Body of pancreas (tissue), 4 donors: ENCODE results near the gene SHC1. TPM values are rescaled to one million over a fixed set of nuclear protein-coding genes. Genes with fewer than 3 reads are reported as not detected.
A peak's percentile ranks its signal among the peaks of the same experiment; 100 is the strongest.

Experiments
- ATAC-seq: fragments of 150-250 bp; one replicate; pipeline ENCODE4 v1.9.1; 2016
- DNase-seq, 4 donors: peaks; one replicate each; pipeline ENCODE4 v3.0.0-alpha.2; 2019
- H3K27ac ChIP-seq, 4 donors: fragments of 200-600 bp; sonication (generic); 1 replicate in 3 of 4; 2 replicates in 1 of 4; pipeline versions ENCODE4 v1.5.1 to v1.6.1; 2016 to 2019; ENCODE audit warnings: mild to moderate bottlenecking in 1 of 4, mixed read lengths in 1 of 4, moderate library complexity in 1 of 4
- H3K27me3 ChIP-seq, 2 donors: fragments of 200-600 bp; sonication (generic); one replicate each; pipeline ENCODE4 v1.6.0; 2016; ENCODE audit warnings: mild to moderate bottlenecking in 1 of 2
- H3K36me3 ChIP-seq, 2 donors: fragments of 200-600 bp; sonication (generic); replicated peaks in 1 of 2; 2 replicates each; pipeline ENCODE4 v1.5.1; 2016; ENCODE audit warnings: low read depth in 2 of 2; ENCODE audit not compliant: insufficient read depth in 1 of 2
- H3K4me1 ChIP-seq: fragments of 200-600 bp; sonication (generic); one replicate; pipeline ENCODE4 v1.6.0; 2016
- H3K4me3 ChIP-seq, 2 donors: fragments of 200-600 bp; sonication (generic); 1 replicate in 1 of 2; 2 replicates in 1 of 2; pipeline ENCODE4 v1.5.1; 2016 to 2019
- H3K9me3 ChIP-seq, 3 donors: fragments of 200-600 bp; sonication (generic); 1 replicate in 2 of 3; 2 replicates in 1 of 3; pipeline ENCODE4 v1.5.1; 2016
- POLR2A ChIP-seq, 3 donors: fragments of 450-650 bp; IDR thresholded peaks; one replicate each; pipeline ENCODE4 v1.6.1; 2016; ENCODE audit warnings: antibody characterized with exemption in 3 of 3, mild to moderate bottlenecking in 2 of 3
- WGBS, 2 donors: methylation state at CpG; one replicate each; pipeline ENCODE4 v1.1.5; 2017; 5-methylcytosine and 5-hydroxymethylcytosine counted together
- intact Hi-C: fragments of 100-400 bp; cut with DNase I; formaldehyde crosslinking; loops from one replicate; pipeline ENCODE4 v1.15.1; 2023
- total RNA-seq, 2 donors: library from RNA; depleted of rRNA; stranded (reverse); fragments of >200 nt; gene quantifications; one replicate each; pipeline ENCODE4 v1.1.0, GENCODE V29; 2016
- TF ChIP-seq, protein P1 (sequence below), 7 experiments: fragments of 450-650 bp in 4 of 7; fragments of 200-600 bp in 3 of 7; sonication (generic) in 3 of 7; IDR thresholded peaks; one replicate each; pipeline ENCODE4 v1.5.1; 2016 to 2019; ENCODE audit warnings: antibody characterized with exemption in 7 of 7

Gene SHC1
- total RNA-seq, 2 donors from 2014 or later: 38.1 to 45.5 TPM

DNA sequence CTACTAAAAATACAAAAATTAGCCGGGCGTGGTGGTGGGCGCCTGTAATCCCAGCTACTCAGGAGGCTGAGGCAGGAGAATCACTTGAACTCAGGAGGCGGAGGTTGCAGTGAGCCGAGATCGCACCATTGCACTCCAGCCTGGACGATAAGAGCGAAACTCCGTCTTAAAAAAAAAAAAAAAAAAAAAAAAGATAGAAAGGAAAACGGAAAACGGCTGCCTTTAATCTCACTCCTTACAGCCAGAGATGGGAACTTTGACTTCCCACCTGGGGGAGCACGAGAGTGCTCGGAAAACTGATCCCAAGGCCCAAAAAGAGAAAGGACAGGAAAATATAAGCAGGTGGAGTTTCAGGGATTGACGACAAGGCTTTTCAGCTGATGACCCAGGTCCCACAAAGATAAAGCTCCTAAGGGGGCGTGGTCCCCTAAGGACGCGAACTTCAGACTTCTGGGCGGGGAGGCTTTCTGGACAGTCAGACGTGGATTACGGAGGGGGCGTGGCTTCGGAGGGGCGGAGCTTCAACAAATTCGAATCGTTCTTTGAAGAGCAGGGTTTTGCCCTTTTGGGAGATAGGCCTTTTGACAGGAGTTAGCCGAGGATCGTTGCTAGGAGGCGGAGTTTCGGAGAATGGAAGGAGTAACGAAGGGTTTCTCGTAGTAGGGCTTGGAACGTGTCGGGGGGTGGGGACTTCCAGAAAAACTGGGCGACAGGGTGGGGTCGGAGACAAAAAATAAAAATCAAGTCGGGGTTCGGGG is 3.0 kb upstream of the SHC1 start:
- Histone ChIP-seq H3K4me1 (peaks cover 53% of the 10 kb centered on the region), H3K27ac (peak overlapping the region; percentile 96 to 99 (median 98)), H3K9me3 (no peaks in the 10 kb centered on the region), H3K27me3 (no peaks in the 10 kb centered on the region), H3K36me3 (no peaks in the 10 kb centered on the region), H3K4me3 (peak overlapping the region; percentile 15 to 67)
- 1 to 2% methylated on average over 37 of the region's 37 CpGs for WGBS, 2 donors
- peak; percentile 98 to 99 (median 98) for DNase-seq
- ATAC-seq: peak; percentile 54
- TF ChIP-seq, protein P1, sequence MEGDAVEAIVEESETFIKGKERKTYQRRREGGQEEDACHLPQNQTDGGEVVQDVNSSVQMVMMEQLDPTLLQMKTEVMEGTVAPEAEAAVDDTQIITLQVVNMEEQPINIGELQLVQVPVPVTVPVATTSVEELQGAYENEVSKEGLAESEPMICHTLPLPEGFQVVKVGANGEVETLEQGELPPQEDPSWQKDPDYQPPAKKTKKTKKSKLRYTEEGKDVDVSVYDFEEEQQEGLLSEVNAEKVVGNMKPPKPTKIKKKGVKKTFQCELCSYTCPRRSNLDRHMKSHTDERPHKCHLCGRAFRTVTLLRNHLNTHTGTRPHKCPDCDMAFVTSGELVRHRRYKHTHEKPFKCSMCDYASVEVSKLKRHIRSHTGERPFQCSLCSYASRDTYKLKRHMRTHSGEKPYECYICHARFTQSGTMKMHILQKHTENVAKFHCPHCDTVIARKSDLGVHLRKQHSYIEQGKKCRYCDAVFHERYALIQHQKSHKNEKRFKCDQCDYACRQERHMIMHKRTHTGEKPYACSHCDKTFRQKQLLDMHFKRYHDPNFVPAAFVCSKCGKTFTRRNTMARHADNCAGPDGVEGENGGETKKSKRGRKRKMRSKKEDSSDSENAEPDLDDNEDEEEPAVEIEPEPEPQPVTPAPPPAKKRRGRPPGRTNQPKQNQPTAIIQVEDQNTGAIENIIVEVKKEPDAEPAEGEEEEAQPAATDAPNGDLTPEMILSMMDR (IDR thresholded peaks at IDR 0.05): peak in 4 of 7 experiments; percentile 32 to 44 (median 40)
- TF ChIP-seq POLR2A (IDR thresholded peaks at IDR 0.05): peak in 2 of 3 donors; percentile 60 to 66
- intact Hi-C loops: no loop called here

GRCh38 chr1:154972517-154973343 is 2.2 kb upstream of the SHC1 start:
- Histone ChIP-seq H3K4me3 (no peak overlapping the region), H3K27me3 (no peaks in the 10 kb centered on the region), H3K27ac (peak overlapping the region; percentile 96 to 99 (median 98)), H3K4me1 (peaks cover 53% of the 10 kb centered on the region), H3K9me3 (no peaks in the 10 kb centered on the region), H3K36me3 (peaks cover 0 to 4% of the 10 kb centered on the region in 2 donors)
- TF ChIP-seq, protein P1 (IDR thresholded peaks at IDR 0.05): no peak
- peak in 2 of 3 donors; percentile 56 to 62 for TF ChIP-seq POLR2A (IDR thresholded peaks at IDR 0.05)
- 6 to 8% methylated on average over 18 of the region's 18 CpGs for WGBS, 2 donors
- DNase-seq: peak; percentile 68 to 86 (median 80)
- ATAC-seq: peak; percentile 13
- intact Hi-C loops: no loop called here

GRCh38 chr1:154972213-154972516 is 1.6 kb upstream of the SHC1 start:
- H3K9me3 ChIP-seq: no peaks in the 10 kb centered on the region
- peak overlapping the region; percentile 96 to 99 (median 98) for H3K27ac ChIP-seq
- peak in 1 of 4 donors; percentile 30 for DNase-seq
- H3K4me1 ChIP-seq: peaks cover 53% of the 10 kb centered on the region
- H3K27me3 ChIP-seq: no peaks in the 10 kb centered on the region
- no peak overlapping the region for H3K4me3 ChIP-seq
- ATAC-seq: no peak
- WGBS, 2 donors: 43 to 61% methylated on average over 3 of the region's 3 CpGs
- TF ChIP-seq, protein P1 (IDR thresholded peaks at IDR 0.05): no peak
- TF ChIP-seq POLR2A (IDR thresholded peaks at IDR 0.05): no peak
- intact Hi-C loops: no loop called here
- H3K36me3 ChIP-seq: peaks cover 5 to 9% of the 10 kb centered on the region in 2 donors

DNA sequence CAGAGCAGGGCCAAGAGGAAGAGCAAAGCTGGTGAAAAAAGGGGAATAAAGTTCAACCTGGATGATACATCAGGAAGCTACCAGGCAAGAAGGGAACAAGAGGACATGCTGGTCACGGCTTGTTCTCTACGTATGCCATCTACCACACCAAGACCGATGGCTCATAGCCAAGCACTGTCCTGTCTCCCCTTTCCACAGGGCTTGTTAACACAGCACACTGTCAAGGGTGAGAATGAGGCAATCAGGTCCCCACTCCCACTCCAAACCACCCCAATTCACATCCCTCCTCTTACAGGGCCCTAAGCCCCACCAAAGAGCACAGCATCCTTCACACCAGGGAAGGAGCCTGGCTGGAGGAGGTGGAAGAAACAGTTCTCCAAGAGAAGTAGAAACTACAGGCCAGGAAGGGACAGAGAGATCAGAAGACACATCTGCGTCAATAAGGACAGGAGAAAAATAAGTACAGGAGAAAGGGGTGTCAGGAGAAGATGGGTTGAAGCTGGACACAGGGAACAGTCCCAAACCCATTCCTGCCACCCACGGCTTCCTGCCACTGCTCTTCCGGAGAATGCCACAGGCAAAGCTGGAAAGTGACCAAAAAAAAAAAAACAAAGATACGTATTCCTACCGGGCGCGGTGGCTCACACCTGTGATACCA is 923 bp upstream of the SHC1 start:
- WGBS, 2 donors: 23 to 32% methylated on average over 10 of the region's 10 CpGs
- intact Hi-C loops: no loop called here
- Histone ChIP-seq H3K4me3 (no peak overlapping the region), H3K4me1 (peaks cover 51% of the 10 kb centered on the region), H3K9me3 (no peaks in the 10 kb centered on the region), H3K36me3 (peaks cover 7 to 12% of the 10 kb centered on the region in 2 donors), H3K27ac (peak overlapping the region; percentile 70 to 98 (median 96)), H3K27me3 (no peaks in the 10 kb centered on the region)
- no peak for ATAC-seq
- DNase-seq: peak in 3 of 4 donors; percentile 41 to 61 (median 55)
- TF ChIP-seq POLR2A (IDR thresholded peaks at IDR 0.05): no peak
- TF ChIP-seq, protein P1 (IDR thresholded peaks at IDR 0.05): no peak
